Measurements from ENCODE around the gene ERBB4. TPM values are rescaled to one million over a fixed set of nuclear protein-coding genes. Genes with fewer than 3 reads are reported as not detected.

ERBB4 gene
- total RNA-seq, 1 experiment from 2014 or later = 2.9 TPM

DNA sequence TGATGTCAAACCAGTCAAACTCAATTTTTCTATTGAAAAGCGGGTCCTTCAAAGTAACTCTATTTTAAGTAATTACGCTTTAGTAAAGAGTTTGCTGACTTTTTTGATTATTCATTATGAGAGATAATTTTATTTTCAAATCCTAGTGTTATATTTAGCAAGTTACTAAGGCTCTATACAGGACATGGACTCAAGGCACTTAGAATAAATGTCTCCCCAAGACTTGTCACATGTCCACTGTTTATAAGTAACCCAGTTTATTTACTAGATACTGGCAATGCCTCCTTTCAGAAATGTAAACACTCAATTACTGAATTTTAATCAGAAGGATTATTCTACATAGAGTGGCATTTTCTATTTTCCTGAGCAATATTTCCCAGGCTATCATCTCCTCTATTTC lies 638.1 kb downstream of the ERBB4 start:
- CTCF ChIA-PET = no interaction called here
- H3K27ac Mint-ChIP-seq (ENCODE audit: unreplicated experiment) = no peak overlapping the region
- H3K27me3 Mint-ChIP-seq (ENCODE audit: unreplicated experiment) = no peaks in the 10 kb centered on the region
- no TSS peak for BruUV-seq (replicated peaks)
- intact Hi-C loops (cut with micrococcal nuclease; ENCODE audit: unreplicated experiment) = no loop called here
- no peaks in the 10 kb centered on the region for H3K9me3 Mint-ChIP-seq (ENCODE audit: low read depth, unreplicated experiment)
- DNase-seq = no peak
- TF ChIP-seq, protein P1, sequence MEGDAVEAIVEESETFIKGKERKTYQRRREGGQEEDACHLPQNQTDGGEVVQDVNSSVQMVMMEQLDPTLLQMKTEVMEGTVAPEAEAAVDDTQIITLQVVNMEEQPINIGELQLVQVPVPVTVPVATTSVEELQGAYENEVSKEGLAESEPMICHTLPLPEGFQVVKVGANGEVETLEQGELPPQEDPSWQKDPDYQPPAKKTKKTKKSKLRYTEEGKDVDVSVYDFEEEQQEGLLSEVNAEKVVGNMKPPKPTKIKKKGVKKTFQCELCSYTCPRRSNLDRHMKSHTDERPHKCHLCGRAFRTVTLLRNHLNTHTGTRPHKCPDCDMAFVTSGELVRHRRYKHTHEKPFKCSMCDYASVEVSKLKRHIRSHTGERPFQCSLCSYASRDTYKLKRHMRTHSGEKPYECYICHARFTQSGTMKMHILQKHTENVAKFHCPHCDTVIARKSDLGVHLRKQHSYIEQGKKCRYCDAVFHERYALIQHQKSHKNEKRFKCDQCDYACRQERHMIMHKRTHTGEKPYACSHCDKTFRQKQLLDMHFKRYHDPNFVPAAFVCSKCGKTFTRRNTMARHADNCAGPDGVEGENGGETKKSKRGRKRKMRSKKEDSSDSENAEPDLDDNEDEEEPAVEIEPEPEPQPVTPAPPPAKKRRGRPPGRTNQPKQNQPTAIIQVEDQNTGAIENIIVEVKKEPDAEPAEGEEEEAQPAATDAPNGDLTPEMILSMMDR (IDR thresholded peaks at IDR 0.05; ENCODE audit: unreplicated experiment) = no peak
- H3K4me1 Mint-ChIP-seq (ENCODE audit: low read depth, unreplicated experiment) = no peaks in the 10 kb centered on the region
- no peak overlapping the region for H3K4me3 Mint-ChIP-seq (ENCODE audit: low read depth, unreplicated experiment)
- H3K36me3 Mint-ChIP-seq (ENCODE audit: insufficient read depth, unreplicated experiment) = no peaks in the 10 kb centered on the region

DNA sequence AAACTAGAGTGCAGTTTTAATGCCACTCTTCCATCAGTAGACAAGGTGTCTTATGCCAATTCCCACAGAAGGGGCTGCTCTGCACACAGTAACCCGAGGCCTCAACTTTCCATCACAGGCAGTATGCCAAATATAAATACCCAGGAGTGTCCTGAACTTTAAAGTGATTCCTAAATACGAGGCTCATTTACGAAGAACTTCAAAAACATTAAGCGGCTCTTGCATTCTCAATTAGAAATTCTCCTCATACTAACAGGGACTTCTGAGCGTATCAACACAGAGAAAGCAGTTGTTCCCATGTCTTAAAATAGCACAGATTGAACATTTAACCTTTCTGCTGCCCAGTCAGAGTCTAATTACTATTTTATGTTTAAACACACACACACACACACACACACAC lies 638.6 kb downstream of the ERBB4 start:
- no peaks in the 10 kb centered on the region for H3K9me3 Mint-ChIP-seq (ENCODE audit: low read depth, unreplicated experiment)
- H3K4me3 Mint-ChIP-seq (ENCODE audit: low read depth, unreplicated experiment) = no peak overlapping the region
- H3K36me3 Mint-ChIP-seq (ENCODE audit: insufficient read depth, unreplicated experiment) = no peaks in the 10 kb centered on the region
- no peaks in the 10 kb centered on the region for H3K4me1 Mint-ChIP-seq (ENCODE audit: low read depth, unreplicated experiment)
- intact Hi-C loops (cut with micrococcal nuclease; ENCODE audit: unreplicated experiment) = no loop called here
- TF ChIP-seq, protein P1 (IDR thresholded peaks at IDR 0.05; ENCODE audit: unreplicated experiment) = no peak
- no peaks in the 10 kb centered on the region for H3K27me3 Mint-ChIP-seq (ENCODE audit: unreplicated experiment)
- H3K27ac Mint-ChIP-seq (ENCODE audit: unreplicated experiment) = no peak overlapping the region
- CTCF ChIA-PET = no interaction called here
- BruUV-seq (replicated peaks) = no TSS peak
- no peak for DNase-seq

DNA sequence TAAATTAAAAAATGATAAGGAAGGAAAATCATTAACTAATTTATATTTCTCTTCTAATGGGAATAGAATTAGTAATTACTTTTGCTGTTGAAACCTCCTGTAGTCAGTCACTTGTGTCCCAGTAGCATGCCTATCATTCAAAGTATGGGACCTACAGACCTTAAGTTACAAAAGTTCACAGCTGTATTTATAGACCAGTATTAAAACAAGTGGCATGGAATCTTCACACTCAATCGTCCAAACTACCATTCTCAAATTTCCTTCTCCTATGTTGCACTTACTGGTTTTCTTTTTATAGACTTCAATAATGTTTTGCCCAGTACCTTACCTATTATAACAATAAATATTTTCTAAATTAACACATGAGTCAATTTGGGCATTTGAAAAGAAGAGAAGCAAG lies 639.9 kb downstream of the ERBB4 start:
- CTCF ChIA-PET = no interaction called here
- TF ChIP-seq, protein P1 (IDR thresholded peaks at IDR 0.05; ENCODE audit: unreplicated experiment) = no peak
- Mint-ChIP-seq H3K4me3 (ENCODE audit: low read depth, unreplicated experiment) (no peak overlapping the region), H3K27ac (ENCODE audit: unreplicated experiment) (no peak overlapping the region), H3K9me3 (ENCODE audit: low read depth, unreplicated experiment) (no peaks in the 10 kb centered on the region), H3K36me3 (ENCODE audit: insufficient read depth, unreplicated experiment) (no peaks in the 10 kb centered on the region), H3K27me3 (ENCODE audit: unreplicated experiment) (no peaks in the 10 kb centered on the region), H3K4me1 (ENCODE audit: low read depth, unreplicated experiment) (no peaks in the 10 kb centered on the region)
- intact Hi-C loops (cut with micrococcal nuclease; ENCODE audit: unreplicated experiment) = no loop called here
- no peak for DNase-seq
- no TSS peak for BruUV-seq (replicated peaks)

DNA sequence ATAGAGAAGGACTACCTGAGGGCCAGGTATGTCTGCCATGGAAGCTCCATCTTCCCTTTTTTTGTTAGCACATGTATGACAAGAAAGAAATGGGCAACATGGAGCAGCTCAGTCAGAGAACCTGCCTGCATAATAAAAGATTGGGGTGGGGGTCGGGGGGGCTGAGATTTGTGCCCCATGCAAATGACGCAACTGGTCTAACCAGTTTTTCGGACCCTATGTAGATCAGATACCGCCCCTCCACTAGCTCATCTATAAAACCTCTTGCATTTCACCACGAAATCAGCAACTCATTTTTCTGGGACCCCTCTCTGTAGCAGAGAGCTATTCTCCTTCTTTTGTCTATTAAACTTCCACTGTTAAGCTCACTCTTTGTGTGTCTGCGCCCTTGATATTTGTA lies 657.2 kb downstream of the ERBB4 start:
- no peaks in the 10 kb centered on the region for H3K27me3 Mint-ChIP-seq (ENCODE audit: unreplicated experiment)

More for the DNA sequence above, 657.2 kb downstream of the ERBB4 start:
- intact Hi-C loops (cut with micrococcal nuclease; ENCODE audit: unreplicated experiment) = loop anchor here (5.0 kb wide), 1 partner anchor 666 kb away; no protein-coding TSS in a partner anchor
- TF ChIP-seq, protein P1 (IDR thresholded peaks at IDR 0.05; ENCODE audit: unreplicated experiment) = no peak
- no TSS peak for BruUV-seq (replicated peaks)
- Mint-ChIP-seq H3K36me3 (ENCODE audit: insufficient read depth, unreplicated experiment) (no peaks in the 10 kb centered on the region), H3K4me3 (ENCODE audit: low read depth, unreplicated experiment) (no peak overlapping the region), H3K4me1 (ENCODE audit: low read depth, unreplicated experiment) (no peaks in the 10 kb centered on the region), H3K9me3 (ENCODE audit: low read depth, unreplicated experiment) (no peaks in the 10 kb centered on the region), H3K27ac (ENCODE audit: unreplicated experiment) (no peak overlapping the region)
- CTCF ChIA-PET = no interaction called here
- no peak for DNase-seq

All from Calu3 (cell line).